ENCODE results near the gene TCERG1L.
"Not testable (repeated sequence)": the region's sequence is repeated elsewhere in the genome, so short reads cannot be mapped to it uniquely, and the experiment has no call there.

The TCERG1L gene

DNA sequence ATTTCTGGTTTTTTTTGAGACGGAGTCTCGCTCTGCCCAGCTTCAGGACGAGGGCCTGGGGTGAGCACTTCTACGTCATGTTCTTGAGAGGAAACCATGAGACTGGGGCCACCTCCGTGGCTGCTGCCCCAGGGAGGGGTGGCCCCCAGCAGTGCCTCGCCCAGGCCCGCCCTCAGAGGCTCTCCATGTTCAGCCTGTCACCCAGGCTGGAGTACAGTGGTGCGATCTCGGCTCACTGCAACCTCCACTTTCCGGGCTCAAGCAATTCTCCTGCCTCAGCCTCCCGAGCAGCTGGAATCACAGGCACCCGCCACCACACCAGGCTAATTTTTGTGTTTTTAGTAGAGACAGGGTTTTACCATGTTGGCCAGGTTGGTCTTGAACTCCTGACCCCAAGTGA, 175.2 kb downstream of the TCERG1L start:
- DNase-seq, result not testable (repeated sequence)

DNA sequence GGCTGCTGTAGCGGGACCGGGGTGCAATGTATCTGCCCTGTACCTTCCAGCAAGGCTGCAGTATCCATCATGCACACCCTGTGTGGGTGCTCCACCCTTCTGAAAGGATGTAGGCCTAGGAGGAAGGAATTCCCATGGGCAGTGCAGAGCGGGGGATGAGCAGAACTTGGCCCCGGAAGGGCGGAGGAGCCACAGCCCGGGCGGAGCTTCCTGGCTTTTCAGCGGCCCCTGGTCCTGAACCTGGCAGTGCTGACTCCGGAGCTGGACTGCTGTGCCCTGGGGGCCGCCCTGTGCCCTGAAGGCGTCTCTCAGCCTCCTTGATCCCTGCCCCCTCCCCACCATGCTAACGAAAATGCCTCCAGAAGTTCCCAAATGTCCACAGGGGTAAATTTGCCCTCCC, 175.8 kb downstream of the TCERG1L start:
- DNase-seq, result no peak

DNA sequence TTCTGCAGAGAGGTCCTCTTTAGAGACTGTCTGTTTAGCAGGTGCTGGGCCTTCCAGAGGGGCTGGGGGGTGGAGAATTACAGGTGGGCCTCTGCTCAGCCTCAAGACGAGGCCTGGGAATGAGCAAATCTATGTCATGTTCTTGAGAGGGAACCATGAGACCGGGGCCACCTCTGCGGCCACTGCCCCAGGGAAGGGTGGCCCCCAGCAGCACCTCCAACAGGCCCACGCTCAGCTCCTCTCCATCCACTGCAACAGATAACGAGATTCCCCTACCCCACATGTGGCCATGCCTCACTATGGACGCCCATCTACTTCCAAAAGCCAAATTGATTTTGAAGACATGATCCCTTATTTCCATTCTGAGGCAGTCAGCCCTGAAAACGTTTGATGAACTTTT, 176.9 kb downstream of the TCERG1L start:
- no peak for DNase-seq

DNA sequence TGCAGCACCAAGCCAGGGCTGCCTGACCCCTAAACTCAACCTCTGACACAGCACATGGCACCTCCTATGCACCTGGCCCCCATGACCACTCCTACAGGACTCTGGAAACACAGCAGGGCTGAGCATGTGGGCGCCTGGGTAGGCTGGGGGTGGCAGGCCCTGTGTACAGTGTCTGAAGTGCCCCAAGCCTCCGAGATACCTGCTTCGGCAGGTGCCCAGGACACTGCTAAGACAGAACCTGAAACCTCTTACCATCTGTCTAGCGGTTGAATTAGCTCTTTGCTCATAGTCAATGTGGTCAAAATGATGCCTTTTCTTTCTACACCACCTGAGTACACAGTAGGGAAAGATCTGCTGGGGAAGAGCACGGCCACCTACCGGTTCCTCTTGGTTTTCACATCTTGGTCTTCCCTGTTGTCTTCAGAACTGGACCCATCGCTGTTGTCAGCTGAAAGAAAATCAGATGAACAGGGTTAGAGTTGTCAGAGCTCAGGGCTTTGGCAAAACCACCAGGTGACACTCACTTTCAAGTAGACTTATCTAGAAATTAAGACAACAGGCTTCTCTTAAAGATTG, 177.4 kb downstream of the TCERG1L start:
- DNase-seq, result no peak

DNA sequence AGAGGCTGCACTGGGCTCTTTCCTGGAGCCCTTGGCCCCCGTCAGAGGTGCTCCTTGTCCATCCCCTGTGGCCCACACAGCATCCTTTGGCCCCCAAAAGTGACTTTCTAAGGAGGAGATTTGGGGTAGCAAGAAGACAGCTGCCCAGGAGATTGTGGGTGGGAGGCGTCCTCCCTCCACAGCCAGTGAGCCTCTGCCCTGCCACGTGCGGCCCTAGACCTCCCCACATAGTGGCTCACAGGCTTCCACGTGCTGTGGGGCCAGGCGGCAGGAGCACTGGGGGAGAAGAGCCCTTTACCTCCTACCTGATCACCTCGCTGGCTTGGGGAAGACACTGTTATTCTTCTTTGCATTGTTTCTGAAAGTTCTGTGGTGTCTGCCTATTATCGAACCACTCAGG, 178.8 kb downstream of the TCERG1L start:
- no peak for DNase-seq

DNA sequence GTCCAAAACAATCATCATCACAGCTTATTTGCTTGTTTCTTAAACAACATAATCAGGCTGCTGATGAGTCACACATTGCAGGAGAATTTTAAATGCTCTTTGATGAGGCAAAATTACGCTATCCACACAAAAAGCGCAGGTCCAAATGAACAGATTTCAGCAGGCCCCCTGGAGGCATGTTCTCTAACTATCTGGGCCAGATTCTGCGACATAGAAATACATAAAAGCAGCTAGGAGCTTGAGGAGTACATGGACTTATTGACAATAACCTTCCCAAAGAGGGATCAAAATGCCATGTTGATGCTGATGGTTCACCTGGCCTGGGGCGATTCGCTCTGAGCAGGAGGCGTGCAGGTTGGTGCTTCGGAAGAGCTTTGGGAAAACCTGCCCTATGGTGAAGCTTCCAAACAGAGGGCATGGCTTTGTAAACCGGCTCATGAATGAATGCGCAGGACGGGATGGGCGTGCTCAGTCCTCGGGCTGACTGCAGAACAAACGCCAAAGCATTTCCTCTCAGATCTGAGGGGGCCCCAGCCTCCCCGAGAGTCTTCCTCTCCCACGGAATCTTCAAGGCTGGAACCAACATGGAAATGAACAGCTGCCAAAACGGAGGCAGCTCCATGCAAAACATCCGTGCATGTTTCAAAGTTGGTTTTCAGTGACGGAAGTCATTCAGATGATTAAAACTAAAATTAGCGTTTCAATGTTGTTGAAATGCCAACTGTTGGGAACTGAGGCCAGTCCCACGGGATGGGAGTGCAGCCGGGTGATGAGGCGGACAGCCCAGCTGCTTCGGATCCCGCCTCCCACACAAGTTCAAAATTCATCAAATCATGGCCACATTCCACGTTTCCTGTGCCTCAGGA, 179.6 kb downstream of the TCERG1L start:
- no peak for DNase-seq

DNA sequence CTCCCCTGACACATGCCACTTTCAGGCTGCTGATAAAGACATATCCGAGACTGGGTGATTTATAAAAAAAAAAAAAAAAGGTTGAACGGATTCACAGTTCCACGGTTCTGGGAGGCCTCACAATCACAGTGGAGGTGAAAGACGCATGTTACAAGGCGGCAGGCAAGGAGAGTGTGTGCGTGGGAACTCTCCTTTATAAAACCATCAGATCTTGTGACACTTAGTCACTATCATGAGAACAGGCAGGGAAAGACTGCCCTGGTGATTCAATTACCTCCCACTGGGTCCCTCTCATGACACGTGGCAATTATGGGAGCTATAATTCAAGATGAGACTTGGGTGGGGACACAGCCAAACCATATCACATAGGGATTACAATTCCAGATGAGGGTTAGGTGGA, 181.5 kb downstream of the TCERG1L start:
- DNase-seq, result no peak

DNA sequence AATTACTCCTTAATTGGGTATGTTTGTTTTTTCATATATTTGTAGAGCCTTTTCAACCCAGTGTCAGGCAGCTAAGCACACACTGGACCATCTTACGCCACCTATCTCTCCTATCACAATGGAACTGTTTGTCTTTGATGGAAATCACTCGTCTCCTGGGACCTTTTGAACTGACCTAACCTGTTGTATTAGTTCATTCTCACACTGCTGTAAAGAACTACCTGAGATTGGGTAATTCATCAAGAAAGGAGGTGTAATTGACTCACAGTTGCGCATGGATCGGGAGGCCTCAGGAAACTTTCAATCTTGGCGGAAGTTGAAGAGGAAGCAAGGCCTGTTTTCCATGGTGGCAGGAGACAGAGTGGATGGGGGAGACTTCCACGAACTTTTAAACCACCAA, 182.0 kb downstream of the TCERG1L start:
- DNase-seq, result no peak

DNA sequence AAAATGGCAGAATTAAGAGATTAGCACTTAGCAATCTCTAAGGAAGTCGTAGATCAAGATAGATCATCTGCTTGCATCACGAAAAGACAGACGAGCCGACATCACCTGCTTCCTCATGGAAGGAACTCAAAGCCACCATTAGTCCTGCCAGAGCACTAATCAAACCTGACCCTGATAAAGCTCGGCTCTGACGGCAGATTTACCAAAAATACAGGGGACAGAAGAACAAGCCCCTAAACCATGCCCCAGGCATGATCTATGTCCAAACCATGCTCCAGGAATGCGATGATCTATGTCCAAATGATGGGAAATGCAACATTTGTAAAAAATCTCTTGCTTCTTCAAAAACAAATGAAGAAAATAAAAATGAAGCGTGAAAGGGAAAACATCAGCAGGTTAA, 182.8 kb downstream of the TCERG1L start:
- no peak for DNase-seq

DNA sequence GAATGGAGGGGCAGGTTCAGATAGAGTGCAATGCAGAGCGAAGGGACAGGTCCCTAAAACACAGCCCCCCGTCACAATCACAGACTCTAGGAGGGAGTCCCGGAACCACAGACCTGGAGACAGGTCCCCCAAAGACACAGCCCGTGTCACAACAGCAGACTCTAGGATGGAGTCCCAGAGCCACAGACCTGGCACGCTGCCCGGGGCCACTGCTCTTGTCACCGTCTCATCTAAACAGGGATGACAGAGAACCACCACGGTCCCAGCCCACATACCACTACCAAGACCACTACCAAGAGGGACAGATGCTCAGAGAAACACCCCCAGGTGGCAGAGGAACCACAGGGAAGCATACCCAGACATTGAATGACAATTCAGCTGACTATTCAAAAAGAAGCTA, 183.9 kb downstream of the TCERG1L start:
- DNase-seq, result no peak

DNA sequence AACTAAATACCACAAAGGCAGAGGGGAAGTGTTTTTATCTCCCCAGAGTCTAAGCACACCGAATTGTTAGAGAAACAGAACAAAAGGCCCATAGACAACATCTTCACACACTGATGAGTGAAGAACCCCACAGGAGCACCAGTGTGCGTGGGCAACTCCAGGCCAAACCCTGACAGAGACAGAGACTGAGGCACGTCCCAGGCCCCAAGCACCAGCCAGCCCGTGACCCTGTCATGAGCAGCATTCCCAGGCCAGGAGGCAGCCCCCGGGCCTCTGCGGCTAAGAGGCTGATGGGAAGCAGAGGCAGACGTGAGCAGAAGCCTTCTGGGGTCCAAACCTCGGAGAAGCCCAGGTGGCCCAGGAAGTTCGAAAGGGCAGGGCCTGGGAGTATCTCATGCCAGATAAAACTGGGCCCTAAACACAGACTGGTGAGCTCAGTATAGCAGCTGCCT, 184.4 kb downstream of the TCERG1L start:
- no peak for DNase-seq

DNA sequence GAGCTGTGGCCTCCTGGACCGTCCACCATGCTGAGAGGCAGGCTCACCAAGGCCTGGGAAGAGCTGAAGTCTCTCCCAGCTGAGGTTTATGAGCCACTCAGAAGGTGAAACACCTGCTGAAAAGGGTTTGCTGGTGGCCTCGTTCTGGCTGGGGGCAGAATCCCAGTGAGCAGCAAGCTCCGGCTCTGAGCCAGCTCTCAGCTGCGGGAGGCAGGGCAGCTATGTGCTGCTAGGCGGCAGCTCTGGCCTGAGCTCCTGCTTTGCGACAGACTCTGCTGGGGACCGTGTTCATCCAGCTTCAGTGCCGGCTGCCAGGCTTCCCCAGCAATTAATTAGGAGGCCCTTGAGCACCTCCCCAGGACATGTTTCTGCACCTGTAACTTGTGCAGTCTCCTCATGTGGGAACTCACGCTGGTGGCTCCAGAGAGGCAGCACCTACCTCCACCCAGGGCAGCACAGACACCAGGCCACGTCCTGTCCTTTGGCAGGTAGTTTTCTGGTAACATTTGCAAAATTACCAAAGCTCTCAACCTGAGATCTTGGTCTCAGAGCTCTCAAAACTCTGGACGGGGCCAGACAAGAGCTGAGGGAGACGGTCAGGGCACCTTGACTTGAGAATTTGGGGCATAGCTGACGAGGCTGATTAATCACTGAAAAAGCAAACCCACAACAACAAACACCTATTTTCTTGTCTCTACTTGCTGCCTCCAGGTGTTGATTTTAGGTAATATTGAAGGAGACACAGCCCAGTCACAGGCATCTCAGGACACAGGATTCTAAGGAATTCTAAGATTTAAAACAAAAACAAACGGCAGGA, 185.0 kb downstream of the TCERG1L start:
- no peak for DNase-seq

DNA sequence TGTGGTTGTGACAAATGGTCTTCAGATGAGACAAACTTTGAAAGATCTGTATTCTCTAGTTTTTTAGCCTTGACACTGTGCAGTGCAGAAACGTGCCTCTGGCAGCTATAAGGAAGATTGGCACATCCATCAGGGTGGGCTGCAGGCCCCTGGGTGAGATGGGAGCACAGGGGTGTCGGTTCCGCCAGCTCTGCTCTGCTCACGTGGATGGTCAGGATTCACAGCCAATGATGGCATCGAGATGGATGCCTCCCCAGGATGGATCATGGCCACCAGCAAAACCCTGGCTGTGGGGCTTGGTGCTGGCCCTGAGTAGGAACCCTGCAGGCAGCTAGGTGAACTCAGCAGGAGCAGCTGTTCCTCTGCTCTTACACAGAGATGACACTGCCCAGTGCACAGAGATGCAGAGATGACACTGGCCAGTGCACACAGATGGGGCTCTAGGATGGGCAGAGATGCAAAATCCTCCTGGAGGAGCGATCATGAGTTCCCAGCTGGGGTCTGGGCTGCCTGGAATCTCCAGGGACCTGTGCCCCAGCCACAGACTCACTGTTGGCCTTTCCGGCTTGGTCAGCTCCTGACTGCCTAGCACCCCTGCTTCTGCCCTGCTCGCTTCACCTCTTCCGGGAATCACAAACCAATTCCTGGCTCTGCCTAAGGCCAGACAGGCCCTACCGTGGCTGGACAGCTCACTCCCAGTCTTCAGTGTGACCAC, 185.9 kb downstream of the TCERG1L start:
- DNase-seq, result no peak

DNA sequence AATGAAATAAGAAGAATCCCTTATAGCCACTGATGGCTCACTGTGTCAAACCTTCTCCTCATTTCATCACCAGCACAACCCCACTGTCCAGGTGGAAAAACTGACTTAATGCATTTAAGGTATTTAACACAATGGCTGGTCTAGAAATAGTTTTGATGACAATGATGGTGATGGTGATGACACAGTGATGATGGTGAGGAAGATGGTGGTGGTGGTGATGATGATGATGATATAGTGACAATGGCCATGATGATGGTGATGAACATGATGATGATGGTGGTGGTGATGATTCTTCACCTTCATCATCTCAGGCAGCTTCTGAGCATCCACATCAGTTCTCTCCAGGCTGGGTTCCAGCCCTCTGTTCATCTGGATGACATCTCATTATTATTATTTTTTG, 186.6 kb downstream of the TCERG1L start:
- DNase-seq, result no peak

DNA sequence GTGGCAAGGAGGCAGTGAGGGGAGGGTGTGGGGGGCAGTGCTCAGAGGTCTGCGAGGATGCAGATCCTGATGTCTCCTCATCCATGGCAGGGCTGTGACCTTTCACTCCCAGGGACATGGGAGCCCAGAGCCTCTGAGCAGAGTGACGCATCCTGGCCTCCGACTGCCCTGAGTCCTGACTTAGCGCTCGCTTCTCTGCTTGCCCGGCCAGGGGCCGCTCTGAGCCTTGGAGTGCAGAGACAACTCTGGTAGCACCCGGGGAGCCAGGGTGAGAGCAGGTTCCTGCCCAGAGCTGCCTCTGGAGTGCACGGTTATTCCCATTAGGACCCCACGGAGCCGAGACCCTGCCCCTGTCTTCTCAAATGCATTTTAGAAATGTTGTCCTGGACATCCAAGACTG, 188.0 kb downstream of the TCERG1L start:
- no peak for DNase-seq

DNA sequence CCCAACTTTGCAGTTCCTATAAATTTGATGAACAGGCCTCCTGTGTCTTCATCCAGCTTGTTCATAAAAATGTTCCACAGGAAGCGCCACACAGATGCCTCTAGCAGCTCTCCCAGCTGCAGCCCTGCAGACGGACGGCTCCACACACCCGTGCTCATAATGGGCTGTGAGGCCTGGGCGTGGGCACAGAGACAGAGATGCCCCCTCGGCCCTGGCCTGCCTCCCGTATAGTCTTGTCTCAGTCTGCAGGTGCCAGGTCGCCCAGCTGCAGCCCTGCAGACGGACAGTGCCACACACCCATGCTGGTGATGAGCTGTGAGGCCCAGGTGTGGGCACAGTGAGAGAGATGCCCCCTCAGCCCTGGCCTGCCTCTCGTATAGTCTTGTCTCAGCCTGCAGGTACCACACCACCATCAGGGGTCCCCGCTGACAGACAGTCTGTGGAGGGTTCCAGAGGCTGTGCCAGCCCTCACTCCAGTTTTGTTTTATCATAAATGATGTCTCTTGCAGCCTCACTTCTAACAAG, 189.9 kb downstream of the TCERG1L start:
- no peak for DNase-seq

DNA sequence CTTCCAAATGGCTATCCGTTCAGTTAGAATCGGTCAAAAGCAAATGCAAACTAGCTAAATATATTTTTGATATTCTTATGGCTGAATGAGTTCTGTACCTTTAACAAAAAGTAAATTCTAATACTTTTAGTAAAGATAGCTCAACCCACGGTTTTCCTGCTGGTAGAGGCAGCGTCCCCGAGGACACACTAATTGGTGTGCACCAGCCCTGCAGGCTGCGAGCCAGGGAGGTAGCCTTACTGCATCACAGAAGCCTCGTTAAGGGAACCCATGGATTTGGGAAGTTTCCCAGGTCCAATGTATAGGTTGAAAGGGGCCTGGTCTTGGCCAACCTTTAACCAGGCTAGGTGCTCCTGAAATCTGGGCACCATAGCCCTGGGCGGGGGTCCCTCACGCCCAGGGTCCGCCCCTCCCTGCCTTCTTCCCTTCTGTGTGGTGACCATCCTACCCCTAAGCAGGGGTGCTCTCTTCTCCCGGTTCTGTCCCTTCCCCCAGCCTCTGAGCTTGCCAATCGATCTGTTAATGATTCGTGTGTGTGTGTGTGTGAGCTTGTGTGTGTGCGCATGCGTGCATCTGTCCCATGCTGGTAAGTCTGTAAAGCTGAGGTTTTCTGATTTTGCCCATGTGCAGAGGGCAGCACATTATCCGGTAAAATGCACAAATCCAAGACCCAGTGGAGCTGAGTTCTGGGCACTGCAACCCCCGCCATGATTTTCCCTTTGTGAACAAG, 191.7 kb downstream of the TCERG1L start:
- no peak for DNase-seq

DNA sequence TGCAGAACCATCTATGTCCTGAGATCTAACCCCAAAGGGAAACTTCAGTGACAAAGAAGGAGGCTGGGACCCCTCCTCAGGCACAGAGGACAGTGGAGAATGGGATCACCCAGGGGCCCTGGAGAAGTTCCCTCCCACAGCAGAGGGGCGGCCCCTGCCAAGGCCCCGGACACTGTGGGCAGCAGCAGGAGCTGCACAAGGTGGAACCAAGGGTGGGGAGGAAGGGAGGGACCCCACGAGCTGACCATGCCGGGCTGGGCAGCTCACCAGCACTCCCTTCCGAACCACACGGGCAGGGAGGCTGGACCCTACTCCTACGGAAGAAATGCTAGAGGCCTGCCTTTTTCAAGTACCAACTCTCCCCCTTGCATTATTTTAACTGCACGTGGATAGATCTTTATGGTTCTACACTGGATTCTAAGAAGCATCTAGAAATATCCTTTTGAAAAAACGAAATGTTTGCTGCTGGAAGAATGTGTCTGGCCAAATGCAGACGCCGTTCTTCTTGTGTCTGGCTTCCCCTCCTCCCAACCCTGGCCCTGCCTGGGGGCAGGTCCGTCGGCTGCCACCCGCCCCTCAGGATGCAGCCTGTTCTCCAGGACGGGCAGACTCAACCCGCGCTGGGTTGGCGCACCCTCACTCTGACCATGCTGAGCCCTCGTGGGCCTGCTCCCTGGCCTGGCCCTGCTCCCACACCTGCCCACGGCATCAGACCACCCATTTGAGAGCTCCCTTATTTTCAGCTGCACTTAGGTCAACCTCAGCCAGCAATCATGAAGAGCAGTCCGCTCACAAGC, 193.9 kb downstream of the TCERG1L start:
- no peak for DNase-seq

DNA sequence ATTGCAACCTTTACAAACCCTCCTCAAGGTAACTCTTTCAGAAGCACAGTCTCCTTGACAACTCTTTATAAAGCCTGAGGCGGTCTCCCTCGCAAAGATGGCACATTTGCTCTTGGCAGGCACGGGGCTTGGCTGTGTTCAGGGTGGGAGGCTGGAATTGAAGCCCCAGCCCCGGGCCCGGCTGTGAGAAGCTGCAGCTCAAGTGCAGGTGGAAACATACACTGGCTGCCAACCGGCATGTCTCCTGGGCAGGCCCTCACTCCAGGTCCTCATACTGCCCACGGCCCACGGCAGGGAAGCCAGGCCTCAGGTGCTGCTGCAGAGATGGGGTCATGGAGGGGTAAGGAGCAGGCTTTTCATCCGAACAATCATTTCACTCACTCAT, 194.5 kb downstream of the TCERG1L start:
- no peak for DNase-seq

DNA sequence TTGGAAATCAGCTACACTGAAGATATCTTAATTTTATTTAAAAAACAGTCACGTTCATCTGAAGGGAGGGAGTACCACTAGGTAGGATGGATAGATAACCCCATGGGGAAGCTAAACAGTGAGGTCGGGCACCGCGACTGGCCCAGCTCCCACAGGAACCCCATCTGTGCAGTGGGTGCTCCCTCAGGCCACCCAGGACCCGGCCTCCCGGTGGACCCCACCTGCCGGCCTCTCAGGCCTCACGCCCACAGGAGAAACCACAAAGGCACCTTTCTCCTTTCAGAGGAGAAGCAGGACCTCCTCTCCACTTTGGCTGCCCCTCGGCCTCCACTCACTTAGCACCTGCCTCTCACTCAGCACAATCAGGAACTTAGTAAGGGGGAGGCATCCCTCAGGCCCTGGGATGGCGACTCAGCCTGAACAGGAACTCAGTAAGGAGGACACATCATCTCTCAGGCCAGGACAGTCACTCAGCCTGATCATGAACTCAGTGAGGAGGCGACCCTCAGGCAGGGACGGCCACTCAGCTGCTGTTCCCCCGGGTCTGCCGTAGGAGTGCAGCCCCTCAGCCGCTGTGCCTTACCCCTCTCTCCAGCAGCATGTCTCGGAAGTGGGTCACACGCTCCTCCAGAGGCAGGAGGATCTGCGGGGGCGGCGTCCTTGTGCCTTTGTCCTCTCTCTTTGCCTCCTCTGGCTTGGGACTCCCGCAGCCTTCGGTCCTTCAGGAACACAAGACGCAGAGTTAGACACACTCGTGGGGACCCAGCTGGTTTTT, 195.1 kb downstream of the TCERG1L start:
- DNase-seq, result no peak

DNA sequence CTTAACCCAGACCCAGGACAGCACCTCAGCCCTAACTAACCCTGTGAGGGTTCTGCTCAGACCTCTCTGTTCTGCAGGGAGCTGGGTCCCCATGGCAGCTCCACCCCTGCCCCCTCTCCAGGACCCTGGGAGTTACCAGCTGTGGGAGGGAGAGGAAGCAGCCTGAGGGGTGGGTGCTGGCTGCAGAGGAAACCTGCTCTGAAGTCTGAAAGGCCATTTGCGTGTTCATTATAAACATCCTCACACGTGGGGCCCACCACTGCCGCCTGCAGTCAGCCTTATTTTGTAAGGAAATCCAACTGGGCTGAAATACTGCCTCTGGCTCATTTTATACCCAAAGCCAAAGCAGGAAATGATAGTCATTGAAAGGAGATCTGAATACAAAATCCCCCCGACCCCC, 195.7 kb downstream of the TCERG1L start:
- no peak for DNase-seq

Measured in GDM1 (cell line).